PC-9 (cell line): ENCODE results near the gene ITSN2.

Source experiments
- CTCF ChIP-seq: fragments of 200-600 bp; sonication (generic); conservative IDR thresholded peaks from 2 replicates; pipeline ENCODE4 v1.6.1; 2017; ENCODE audit warnings: mixed run types, antibody characterized with exemption, mild to moderate bottlenecking, moderate library complexity
- EZH2 ChIP-seq: fragments of 200-600 bp; sonication (generic); IDR thresholded peaks from 2 replicates; pipeline ENCODE4 v1.8.0; 2017; ENCODE audit warnings: antibody characterized with exemption, low read depth

DNA sequence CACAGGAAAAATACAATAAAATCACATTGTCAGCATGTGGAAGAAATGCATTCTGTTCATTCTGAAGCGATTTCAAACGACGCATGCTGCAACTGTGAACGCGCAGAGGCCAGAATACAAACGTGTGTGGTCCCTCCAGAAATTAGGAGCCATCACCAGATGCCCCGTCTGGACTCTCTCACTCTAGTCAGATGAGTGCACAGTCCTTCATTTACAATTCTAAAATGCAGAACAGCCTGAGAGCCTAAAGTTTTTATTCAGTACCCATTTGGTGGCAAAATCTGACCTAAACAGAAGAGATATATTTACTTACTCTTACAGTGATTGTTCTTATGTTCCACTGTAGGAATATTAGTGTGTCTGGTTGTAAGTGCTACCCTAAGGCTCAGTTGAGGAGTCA lies 148.9 kb downstream of the ITSN2 start:
- TF ChIP-seq CTCF (no peak), EZH2 (no peak)
